NCI-H1092 (cell line): ENCODE results near the gene FAM234B.
A peak's percentile ranks its signal among the peaks of the same experiment; 100 is the strongest.

Experiments used
- DNase-seq: peaks from one replicate; lab custom pipeline; 2025; lab: John Stamatoyannopoulos, UW

The FAM234B gene

GRCh38 chr12:13044002-13044905 lies at the start of gene FAM234B:
Gene FAM234B (plus strand): TSS chr12:13044381. CDS start chr12:13044404, 23 bp downstream.
- peak; percentile 42 for DNase-seq

DNA sequence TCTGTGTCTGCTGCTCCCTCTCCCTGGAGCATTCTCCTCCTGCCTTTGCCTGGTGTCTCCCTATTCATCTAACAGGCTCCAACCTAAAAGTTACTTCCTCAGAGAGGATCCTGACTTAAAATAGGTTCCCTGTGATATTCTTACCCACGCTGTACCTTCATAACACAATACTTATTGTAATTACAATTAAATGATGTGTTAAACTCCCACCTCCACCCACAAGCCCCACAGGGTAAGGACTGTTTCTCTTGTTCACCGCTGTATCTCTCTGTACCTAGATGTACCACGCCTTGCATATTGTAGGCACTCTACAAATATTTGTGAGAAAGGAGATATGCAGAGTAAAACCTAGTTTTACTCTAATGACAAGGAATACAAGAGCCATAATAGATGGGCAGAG lies 49.1 kb upstream of the FAM234B start:
- no peak for DNase-seq

DNA sequence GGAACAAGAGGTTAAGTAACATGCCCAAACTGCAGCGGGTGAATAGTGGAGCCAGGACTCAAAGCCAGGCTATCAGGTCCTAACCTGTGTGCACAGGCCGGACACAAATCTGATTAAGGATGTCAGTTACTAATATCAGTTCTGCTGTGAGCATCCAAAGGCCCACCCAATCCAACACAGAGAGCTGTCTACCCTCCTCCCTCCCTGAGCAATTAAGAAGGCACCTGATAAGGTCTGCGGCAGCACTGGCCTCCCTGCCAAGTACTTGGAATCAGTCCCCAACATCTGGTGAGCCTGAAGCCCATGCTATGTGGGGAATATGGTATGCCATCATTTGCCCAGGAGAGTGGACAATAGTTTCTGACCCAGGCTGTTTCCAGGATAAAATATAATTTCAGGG lies 48.0 kb upstream of the FAM234B start:
- DNase-seq: no peak

DNA sequence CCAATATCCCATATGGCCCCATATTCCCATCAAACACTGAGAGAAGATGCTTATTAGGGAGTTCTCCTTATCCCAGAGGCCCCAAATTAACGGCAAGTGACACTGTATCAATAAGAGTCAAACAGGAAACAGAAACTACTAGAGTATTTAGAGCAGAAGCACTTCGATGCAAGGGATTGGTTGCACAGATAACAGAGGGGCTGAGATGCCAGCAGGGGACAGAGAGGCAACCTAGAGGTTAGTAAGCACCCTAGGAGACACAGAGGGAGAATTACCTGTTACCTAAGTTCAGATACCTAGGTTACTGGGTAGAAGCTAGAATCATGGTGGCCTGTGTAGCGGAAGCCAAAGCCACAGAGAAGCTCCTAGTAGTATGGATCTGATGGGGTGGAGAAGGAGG lies 47.0 kb upstream of the FAM234B start:
- DNase-seq: no peak

- no peak for DNase-seq
Measured at GRCh38 chr12:12997734-12998133, 46.4 kb upstream of the FAM234B start.

DNA sequence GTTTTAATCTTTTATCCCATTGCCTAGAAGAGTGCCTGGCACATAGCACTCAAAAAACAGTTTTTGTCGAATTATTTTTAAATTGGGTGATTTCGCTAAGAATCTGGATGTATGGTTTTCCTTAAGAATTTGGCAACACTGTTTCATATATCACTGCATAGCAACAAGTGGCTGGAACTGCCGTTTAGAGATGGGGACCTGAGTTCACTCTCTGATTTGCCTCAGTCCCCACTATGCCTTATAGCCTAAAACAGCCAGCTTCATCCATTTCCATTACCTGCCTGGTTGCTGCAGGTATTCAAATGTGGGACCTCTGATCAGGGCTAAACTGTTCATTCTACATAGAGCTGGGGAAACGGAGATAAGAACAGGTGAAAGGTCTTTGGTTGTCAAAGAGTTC lies 45.9 kb upstream of the FAM234B start:
- no peak for DNase-seq

- no peak for DNase-seq
Measured at GRCh38 chr12:12999271-12999958, 44.8 kb upstream of the FAM234B start.

DNA sequence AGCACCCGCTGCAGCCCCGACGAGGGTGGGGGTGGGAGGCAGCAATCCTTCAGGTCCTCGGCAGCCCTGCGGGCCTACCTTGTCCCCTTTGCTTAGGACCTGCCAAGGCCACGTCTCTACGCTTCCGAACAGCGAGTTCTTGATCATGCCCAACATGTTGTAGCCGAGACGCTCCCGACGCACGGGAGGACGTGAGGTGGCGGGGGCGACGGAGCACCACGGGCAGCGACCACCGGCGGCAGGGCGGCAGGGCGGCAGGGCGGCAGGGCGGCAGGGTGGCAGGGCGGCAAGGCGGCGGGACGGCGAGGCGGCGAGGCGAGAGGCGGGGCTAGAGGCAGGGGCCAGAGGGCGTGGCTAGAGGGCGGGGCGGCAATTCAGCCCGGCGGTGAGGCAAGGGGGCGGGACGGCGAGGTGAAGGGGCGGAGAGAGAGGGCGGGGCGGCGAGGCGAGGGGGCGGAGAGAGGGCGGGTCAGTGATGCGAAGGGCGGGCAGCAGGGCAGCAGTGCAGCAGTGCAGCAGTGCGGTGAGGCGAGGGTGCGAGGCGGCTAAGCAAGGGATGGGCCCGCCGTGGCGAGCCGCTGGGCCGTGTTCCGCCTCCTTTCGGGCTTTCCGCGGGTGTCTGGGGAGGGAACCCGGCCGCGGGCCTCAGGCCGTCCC lies 44.1 kb upstream of the FAM234B start, which contains the start of gene HEBP1:
Gene HEBP1 (minus strand): TSS at position 307 of the 657 bp plus-strand sequence. CDS start 151 bp downstream, at position 156.
- peak; percentile 80 for DNase-seq

GRCh38 chr12:13000616-13000924 lies 43.6 kb upstream of the FAM234B start:
- peak; percentile 46 for DNase-seq

DNA sequence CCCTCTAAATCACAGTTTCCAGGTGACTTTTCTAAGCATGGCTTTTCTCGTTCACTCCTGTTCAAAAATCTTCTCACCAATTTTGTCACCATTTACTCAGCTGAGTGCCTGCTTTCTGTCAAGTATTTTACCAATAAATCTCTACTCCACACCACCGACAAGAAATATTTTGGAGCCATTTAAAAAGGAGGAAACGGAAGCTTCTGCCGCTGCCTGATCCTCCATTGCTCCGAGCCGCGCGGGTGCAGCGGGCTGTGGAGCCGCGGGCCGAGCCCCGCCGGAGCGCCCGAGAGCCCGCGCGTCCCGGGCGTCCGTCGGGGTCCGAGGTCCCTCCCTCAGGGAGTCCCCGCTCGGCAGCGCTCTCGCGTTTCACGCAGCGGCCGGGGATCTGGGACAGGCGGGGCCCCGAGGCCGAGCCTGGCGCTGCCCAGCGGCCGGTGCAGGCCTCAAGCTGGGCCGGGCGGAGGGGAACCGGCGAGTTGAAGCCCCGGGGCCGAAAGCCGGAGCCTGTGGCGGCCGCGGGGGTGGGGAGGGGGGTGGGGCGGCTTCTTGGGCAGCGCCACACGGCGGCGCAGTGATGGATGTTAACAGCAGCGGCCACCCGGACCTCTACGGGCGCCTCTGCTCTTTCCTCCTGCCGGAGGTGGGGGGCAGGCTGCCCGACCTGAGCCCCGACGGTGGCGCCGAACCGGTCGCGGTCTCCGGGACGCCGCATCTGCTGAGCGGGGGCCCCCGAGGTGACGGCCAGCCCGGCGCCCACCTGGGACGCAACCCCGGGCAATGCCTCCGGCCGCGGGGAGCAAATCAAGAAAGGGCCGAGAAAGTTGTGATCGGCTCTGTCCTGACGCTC lies 43.0 kb upstream of the FAM234B start:
- peak; percentile 43 for DNase-seq

DNA sequence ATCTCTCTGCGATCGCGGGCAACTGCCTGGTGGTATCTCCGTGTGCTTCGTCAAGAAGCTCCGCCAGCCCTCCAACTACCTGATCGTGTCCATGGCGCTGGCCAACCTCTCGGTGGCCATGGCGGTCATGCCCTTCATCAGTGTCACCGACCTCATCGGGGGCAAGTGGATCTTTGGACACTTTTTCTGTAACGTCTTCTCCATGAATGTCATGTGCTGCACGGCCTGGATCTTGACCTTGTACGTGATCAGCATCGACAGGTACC lies 42.5 kb upstream of the FAM234B start:
- DNase-seq: no peak

DNA sequence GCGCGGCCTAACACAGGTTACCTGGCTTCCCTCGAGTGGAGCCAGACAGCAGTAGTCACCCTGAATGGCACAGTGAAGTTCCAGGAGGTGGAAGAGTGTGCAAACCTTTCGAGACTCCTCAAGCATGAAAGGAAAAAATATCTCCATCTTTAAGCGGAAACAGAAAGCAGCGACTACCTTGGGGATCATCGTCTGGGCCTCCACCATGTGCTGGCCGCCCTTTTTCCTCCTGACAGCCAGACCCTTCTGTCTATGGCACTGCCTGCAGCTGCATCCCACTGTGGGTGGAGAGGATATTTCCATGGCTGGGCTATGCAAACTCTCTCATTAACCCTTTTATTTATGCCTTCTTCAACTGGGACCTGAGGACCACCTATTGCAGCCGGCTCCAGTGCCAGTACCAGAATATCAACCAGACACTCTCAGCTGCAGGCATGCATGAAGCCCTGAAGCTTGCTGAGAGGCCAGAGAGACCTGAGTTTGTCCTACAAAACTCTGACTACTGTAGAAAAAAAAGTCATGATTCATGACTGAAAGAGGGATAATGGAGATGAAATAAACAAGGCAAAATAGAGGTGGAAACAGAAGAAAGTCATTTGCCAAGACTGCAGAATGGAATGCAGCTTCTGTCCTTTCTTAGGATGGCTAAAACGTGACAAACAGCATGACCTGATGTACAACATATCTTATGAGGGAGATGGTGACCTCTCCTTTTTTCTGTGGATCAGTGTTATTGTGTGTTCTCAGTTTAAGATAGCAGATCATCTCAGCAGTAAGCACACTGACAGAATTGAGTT lies 41.7 kb upstream of the FAM234B start:
- DNase-seq: no peak

- DNase-seq: no peak
Measured at GRCh38 chr12:13004361-13004760, 39.8 kb upstream of the FAM234B start.

DNA sequence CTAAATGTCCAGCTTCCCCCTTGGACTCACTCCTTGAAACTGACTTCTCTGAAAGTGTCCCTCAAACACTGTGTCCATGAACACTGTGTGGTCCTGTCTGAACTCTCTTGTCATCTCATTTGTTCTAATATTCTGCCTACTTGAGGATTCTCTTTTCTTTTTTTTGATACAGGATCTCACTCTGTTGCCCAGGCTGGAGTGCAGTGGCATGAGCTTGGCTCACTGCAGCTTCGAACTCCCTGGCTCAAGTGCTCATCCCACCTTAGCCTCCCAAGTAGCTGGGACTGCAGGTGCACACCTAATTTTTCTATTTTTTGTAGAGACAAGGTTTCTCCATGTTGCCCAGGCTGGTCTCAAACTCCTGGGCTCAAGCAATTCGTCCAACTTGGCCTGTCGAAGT lies 39.2 kb upstream of the FAM234B start:
- DNase-seq: no peak

GRCh38 chr12:13005649-13006048 lies 38.5 kb upstream of the FAM234B start:
- no peak for DNase-seq

DNA sequence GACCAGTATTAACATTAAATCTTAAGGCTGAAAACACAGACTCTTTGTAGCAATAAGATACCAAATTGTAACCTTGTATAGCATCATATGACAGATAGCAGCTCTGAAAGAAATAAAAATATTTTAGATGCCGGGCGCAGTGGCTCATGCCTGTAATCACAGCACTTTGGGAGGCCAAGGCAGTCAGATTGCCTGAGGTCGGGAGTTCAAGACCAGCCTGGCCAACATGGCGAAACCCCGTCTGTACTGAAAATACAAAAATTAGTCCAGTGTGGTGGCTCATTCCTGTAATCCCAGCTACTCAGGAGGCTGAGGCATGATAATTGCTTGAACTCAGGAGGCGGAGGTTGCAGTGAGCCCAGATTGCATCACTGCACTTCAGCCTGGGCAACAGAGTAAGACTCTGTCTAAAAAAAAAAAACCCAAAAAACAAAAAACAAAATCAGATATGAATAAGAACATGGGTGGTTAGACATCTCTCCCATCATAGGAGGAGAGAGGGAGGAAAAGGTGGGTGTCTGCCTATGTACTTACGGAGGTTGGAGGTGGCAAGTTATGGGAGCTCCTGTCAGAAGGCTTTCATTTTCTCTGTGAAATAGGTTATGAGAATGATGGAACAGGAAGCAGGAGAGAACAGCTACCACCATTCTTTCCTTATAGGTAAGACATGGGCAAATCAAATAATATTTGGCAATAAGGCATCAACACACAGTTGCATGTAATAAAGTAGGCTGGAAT lies 36.5 kb upstream of the FAM234B start:
- no peak for DNase-seq

DNA sequence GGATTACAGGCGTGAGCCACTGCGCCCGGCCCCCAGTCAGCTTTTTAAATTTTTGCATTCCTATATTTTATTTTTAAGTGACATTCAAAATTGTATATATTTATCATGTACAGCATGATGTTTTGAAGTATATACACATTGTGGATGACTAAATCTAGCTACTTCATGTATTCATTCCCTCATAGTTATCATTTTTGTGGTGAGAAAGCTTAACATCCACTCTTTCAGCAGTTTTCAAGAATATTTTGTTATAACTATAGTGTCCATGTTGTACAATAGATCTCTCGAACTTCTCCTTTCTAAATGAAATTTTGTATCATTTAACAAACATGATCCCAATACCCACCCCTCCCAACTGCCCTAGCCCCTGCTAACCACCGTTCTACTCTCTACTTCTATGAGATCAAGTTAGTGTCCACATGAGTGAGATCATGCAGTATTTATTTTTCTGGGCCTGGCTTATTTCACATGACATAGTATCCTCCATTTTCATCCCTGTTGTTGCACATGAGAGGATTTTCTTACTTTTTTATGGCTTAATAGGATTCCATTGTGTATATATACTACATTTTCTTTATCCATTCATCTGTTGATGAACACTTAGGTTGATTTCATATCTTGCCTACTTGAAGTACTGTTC lies 35.3 kb upstream of the FAM234B start:
- DNase-seq: no peak

DNA sequence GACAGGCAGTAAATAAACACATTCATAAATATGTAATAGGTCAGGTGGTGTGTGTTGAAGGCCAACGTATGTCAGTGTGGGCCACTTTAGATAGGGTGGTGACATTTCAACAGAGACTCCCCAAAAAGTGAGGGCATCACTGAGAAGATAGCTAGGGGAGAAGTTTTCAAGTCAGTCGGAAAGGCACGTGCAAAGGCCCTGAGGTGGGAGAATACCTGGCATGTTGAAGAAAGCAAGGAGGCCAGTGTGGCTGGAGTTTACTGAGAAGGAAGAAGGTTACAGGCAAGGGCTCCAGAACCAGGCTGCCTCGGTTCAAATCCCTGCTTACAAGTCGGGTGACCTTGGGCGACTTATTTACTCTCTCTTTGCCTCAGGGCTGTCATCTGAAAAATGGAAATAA lies 33.1 kb upstream of the FAM234B start:
- no peak for DNase-seq

- no peak for DNase-seq
Measured at GRCh38 chr12:13022851-13023271, 21.3 kb upstream of the FAM234B start.
